Measurements from ENCODE around the gene ABHD1.

DNA sequence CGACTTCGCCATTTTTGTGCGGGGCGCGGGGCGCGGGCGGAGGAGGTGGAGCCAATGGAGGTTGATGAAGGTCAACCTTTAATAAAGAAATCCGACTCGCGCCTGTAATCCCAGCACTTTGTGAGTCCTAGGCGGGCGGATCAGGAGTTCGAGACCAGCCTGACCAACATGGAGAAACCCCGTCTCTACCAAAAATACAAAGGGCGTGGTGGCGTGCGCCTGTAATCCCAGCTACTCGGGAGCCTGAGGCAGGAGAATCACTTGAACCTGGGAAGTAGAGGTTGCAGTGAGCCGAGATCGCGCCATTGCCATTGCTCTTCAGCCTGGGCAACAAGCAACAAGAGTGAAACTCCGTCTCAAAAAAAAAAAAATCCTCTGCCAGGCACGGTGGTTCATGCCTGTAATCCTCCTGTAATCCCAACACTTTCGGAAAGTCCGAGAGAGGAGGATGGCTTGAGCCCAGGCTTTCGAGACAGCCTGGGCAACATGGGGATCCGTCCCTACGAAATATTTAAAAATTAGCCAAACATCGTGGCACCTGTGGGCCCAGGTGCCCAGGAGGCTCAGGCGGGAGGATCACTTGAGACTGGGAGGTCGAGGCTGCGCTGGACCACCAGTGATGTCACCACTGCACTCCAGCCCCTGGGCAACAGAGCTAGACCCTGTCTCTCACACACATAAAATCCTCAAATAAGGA, 11.3 kb downstream of the ABHD1 start:
- TF ChIP-seq CTCF (IDR thresholded peaks at IDR 0.05), result no peak
- no peak for TF ChIP-seq POLR2A (IDR thresholded peaks at IDR 0.05)
- no peak for TF ChIP-seq POLR2AphosphoS5 (IDR thresholded peaks at IDR 0.05)

All from transverse colon (tissue), 4 donors.